ENCODE measurements around the gene R3HDM1. TPM values are rescaled to one million over a fixed set of nuclear protein-coding genes. Genes with fewer than 3 reads are reported as not detected.

The R3HDM1 gene
- total and polyA plus RNA-seq, 2 donors (not counting 1 experiment from before 2014, with no cell fraction given): 23.7 to 57.8 TPM

- no peaks in the 10 kb centered on the region for H3K27me3 Mint-ChIP-seq
- no peak overlapping the region for H3K9ac ChIP-seq (ENCODE audit: low read length)
- CTCF ChIA-PET: interaction anchor here (1.3 kb wide), 1 partner anchor 112 kb away, joined by 3 read pairs; no protein-coding TSS in a partner anchor
- no peak overlapping the region for H3K27ac Mint-ChIP-seq
- WGBS (ENCODE audit: insufficient coverage): no CpG with 5 or more reads among the region's 2 CpGs
- H3K27me3 ChIP-seq (replicated peaks in 1 of 4; ENCODE audit: control extremely low read depth in 1 of 4, control insufficient read depth in 3 of 4, insufficient read depth in 4 of 4, low read length in 3 of 4): no peaks in the 10 kb centered on the region
- H3K4me3 ChIP-seq (ENCODE audit: control extremely low read depth in 1 of 5, extremely low read depth in 1 of 5, insufficient read depth in 1 of 5, low read depth in 2 of 5, low read length in 4 of 5): no peak overlapping the region
- ATAC-seq (ENCODE audit: low read depth) (no peak), DNase-seq (no peak)
- no peak overlapping the region for H3K4me2 ChIP-seq (replicated peaks; ENCODE audit: low read depth, low read length, poor library complexity, severe bottlenecking)
- H3K27ac ChIP-seq (ENCODE audit: low read length in 2 of 2): no peak overlapping the region
- intact Hi-C loops (cut with micrococcal nuclease): no loop called here
- POLR2A ChIA-PET: no interaction called here
- no peak overlapping the region for H2AFZ ChIP-seq (ENCODE audit: insufficient read depth, low read depth, low read length, poor library complexity, severe bottlenecking)
- TF ChIP-seq CTCF (IDR thresholded peaks at IDR 0.05): no peak
- no peak for TF ChIP-seq EZH2 (IDR thresholded peaks at IDR 0.05; ENCODE audit: borderline replicate concordance, insufficient read depth, low read depth, low read length, poor library complexity, severe bottlenecking)
- H3K4me1 ChIP-seq (ENCODE audit: control insufficient read depth in 2 of 2, insufficient read depth in 2 of 2, low read length in 2 of 2): peaks cover 0 to 1% of the 10 kb centered on the region in 2 donors
- no peaks in the 10 kb centered on the region for H3K9me3 Mint-ChIP-seq (ENCODE audit: insufficient read depth)
- H3K79me2 ChIP-seq (ENCODE audit: control insufficient read depth, insufficient read depth, low read length): peaks cover 4% of the 10 kb centered on the region
- H4K20me1 ChIP-seq (ENCODE audit: control insufficient read depth, insufficient read depth, low read length, poor library complexity, severe bottlenecking): no peaks in the 10 kb centered on the region
- H3K4me3 Mint-ChIP-seq: no peak overlapping the region
- H3K4me1 Mint-ChIP-seq: peaks cover 12% of the 10 kb centered on the region
- H3K9me3 ChIP-seq (ENCODE audit: control extremely low read depth in 1 of 3, control insufficient read depth in 2 of 3, insufficient read depth in 1 of 3, low read length in 2 of 3): no peaks in the 10 kb centered on the region
- no peaks in the 10 kb centered on the region for H3K36me3 ChIP-seq (replicated peaks in 1 of 2; ENCODE audit: control extremely low read depth in 1 of 2, control insufficient read depth in 1 of 2, extremely low read depth in 1 of 2, insufficient read depth in 2 of 2, low read length in 1 of 2)
Measured at GRCh38 chr2:135585586-135585985, 54.3 kb downstream of the R3HDM1 start.

- CTCF ChIA-PET: interaction anchor here (1.3 kb wide), 1 partner anchor 112 kb away, joined by 3 read pairs; no protein-coding TSS in a partner anchor
- no peak overlapping the region for H3K27ac Mint-ChIP-seq
- H3K4me2 ChIP-seq (replicated peaks; ENCODE audit: low read depth, low read length, poor library complexity, severe bottlenecking): no peak overlapping the region
Measured at GRCh38 chr2:135586148-135586547, 54.9 kb downstream of the R3HDM1 start.

More at GRCh38 chr2:135586148-135586547, 54.9 kb downstream of the R3HDM1 start:
- H3K9me3 Mint-ChIP-seq (ENCODE audit: insufficient read depth): no peaks in the 10 kb centered on the region
- no peaks in the 10 kb centered on the region for H3K9me3 ChIP-seq (ENCODE audit: control extremely low read depth in 1 of 3, control insufficient read depth in 2 of 3, insufficient read depth in 1 of 3, low read length in 2 of 3)
- no peak for TF ChIP-seq EZH2 (IDR thresholded peaks at IDR 0.05; ENCODE audit: borderline replicate concordance, insufficient read depth, low read depth, low read length, poor library complexity, severe bottlenecking)
- no peak for TF ChIP-seq CTCF (IDR thresholded peaks at IDR 0.05)
- H3K4me1 Mint-ChIP-seq: peaks cover 16% of the 10 kb centered on the region
- H3K79me2 ChIP-seq (ENCODE audit: control insufficient read depth, insufficient read depth, low read length): no peaks in the 10 kb centered on the region
- no peak overlapping the region for H3K27ac ChIP-seq (ENCODE audit: low read length in 2 of 2)
- no peak overlapping the region for H3K4me3 ChIP-seq (ENCODE audit: control extremely low read depth in 1 of 5, extremely low read depth in 1 of 5, insufficient read depth in 1 of 5, low read depth in 2 of 5, low read length in 4 of 5)
- no peaks in the 10 kb centered on the region for H4K20me1 ChIP-seq (ENCODE audit: control insufficient read depth, insufficient read depth, low read length, poor library complexity, severe bottlenecking)
- WGBS (ENCODE audit: insufficient coverage): 80% methylated on average over 1 of the region's 1 CpG
- POLR2A ChIA-PET: no interaction called here
- no peak overlapping the region for H3K9ac ChIP-seq (ENCODE audit: low read length)
- ATAC-seq (ENCODE audit: low read depth): no peak
- DNase-seq: no peak
- H3K4me1 ChIP-seq (ENCODE audit: control insufficient read depth in 2 of 2, insufficient read depth in 2 of 2, low read length in 2 of 2): peaks cover 0 to 5% of the 10 kb centered on the region in 2 donors
- no peaks in the 10 kb centered on the region for H3K27me3 Mint-ChIP-seq
- H3K27me3 ChIP-seq (replicated peaks in 1 of 4; ENCODE audit: control extremely low read depth in 1 of 4, control insufficient read depth in 3 of 4, insufficient read depth in 4 of 4, low read length in 3 of 4): no peaks in the 10 kb centered on the region
- no peak overlapping the region for H2AFZ ChIP-seq (ENCODE audit: insufficient read depth, low read depth, low read length, poor library complexity, severe bottlenecking)
- H3K36me3 ChIP-seq (replicated peaks in 1 of 2; ENCODE audit: control extremely low read depth in 1 of 2, control insufficient read depth in 1 of 2, extremely low read depth in 1 of 2, insufficient read depth in 2 of 2, low read length in 1 of 2): no peaks in the 10 kb centered on the region
- intact Hi-C loops (cut with micrococcal nuclease): no loop called here
- no peak overlapping the region for H3K4me3 Mint-ChIP-seq

All from B cell (primary cell).